T-helper 17 cell (primary cell): ENCODE data around the gene SKOR2. TPM values are rescaled to one million over a fixed set of nuclear protein-coding genes. Genes with fewer than 3 reads are reported as not detected.

Source experiments
- ATAC-seq: fragments of 150-1000 bp; cut with Tn5 transposase; 2 replicates; pipeline ENCODE4 v1.10.0; 2021; ENCODE audit warnings: mild to moderate bottlenecking, moderate library complexity
- DNase-seq, 3 donors: peaks; one replicate each; pipeline versions ENCODE4 v3.0.0 to v3.0.0-alpha.2; 2020 to 2021
- H3K9me3 ChIP-seq: one replicate; pipeline ENCODE4 v1.7.0; 2013; ENCODE audit warnings: low read length, mild to moderate bottlenecking; ENCODE audit not compliant: control insufficient read depth, poor library complexity, severe bottlenecking
- H3K27ac Mint-ChIP-seq: one replicate; pipeline ENCODE4 v1.8.0; 2022; ENCODE audit warnings: mild to moderate bottlenecking, moderate library complexity, mixed read lengths
- H3K27me3 Mint-ChIP-seq: one replicate; pipeline ENCODE4 v1.8.0; 2022; ENCODE audit warnings: mixed read lengths
- H3K36me3 Mint-ChIP-seq: one replicate; pipeline ENCODE4 v1.8.0; 2022; ENCODE audit warnings: low read depth, mixed read lengths
- H3K4me1 Mint-ChIP-seq: one replicate; pipeline ENCODE4 v1.8.0; 2022; ENCODE audit warnings: mild to moderate bottlenecking, mixed read lengths
- H3K4me3 Mint-ChIP-seq: one replicate; pipeline ENCODE4 v1.8.0; 2022; ENCODE audit warnings: mild to moderate bottlenecking, moderate library complexity, mixed read lengths
- total RNA-seq, 4 donors: library from RNA in 2 of 4; stranded (reverse) in 2 of 4; gene quantifications; one replicate each; pipeline ENCODE4 v1.2.3 and lab custom pipeline; 2022 to 2026

The SKOR2 gene
- total RNA-seq, 2 donors from 2014 or later, result not detected

DNA sequence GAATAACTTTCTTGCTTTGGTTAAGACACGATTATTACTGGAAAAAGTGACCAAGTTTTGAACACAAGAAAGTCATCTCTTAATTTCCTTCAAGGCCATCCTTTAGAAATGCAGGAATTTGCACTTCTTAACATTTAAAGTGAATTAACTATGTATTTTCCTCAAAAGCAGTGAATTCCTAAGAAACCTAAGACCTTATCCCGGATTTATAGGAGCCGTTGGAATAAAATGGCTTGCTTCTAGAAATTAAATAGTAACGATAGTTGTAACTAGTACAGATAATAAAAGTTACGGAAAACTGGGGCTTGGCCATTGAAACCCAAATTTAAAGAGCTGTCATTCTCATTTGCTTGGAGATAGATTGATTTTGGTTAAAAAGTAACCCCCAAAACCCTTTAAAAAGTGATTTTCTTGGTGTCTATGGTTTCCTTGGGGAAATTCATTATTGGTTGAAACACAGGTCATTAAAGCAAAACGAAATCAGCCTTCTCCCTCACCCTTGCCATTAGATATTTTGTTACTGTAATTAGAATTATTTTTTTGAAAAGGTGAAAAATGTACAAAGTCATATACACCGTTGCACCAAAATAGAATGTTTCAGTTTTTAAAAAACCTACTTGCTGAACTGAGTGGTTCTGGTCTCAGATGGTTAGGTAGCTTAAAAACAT lies 2.0 kb downstream of the SKOR2 start:
- H3K9me3 ChIP-seq, result no peaks in the 10 kb centered on the region
- DNase-seq (no peak), ATAC-seq (no peak)
- Mint-ChIP-seq H3K27ac (no peak overlapping the region), H3K4me3 (no peak overlapping the region), H3K4me1 (peaks cover 2% of the 10 kb centered on the region), H3K27me3 (peaks cover 74% of the 10 kb centered on the region), H3K36me3 (no peaks in the 10 kb centered on the region)

DNA sequence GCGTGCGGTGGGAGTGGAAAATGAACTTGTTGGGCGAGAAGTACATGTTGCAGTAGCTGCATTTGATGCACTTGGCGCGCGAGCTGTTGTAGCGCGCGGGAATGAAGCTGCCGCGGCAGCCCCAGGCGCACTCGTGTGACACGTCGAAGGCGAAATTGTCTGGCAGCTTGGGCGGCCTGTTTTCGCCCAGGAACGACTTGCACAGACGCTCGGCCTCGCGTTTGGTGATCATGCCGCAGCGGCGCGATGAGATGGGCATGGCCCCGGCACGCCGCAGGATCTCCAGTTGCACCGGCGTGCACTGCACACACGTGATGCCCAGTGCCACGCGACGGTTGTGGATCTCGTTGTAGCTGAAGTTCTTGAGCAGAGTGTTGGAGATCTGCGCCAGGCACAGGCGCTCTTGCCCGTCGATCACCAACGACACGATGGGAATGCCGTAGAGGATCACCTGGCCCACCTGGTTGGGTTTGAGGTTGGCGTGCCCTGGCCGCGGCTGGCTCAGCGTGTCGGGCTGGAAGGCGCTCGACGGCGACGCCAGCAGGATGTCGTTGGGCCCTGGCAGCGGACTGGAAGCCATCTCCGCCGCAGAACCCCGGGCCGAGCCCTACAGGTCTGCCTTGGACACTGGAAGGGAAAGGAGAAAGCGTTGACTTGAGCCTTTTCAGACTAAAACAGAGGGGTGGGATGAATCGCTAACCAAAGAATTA lies 2.7 kb downstream of the SKOR2 start:
- H3K4me3 Mint-ChIP-seq, result no peak overlapping the region
- H3K9me3 ChIP-seq, result no peaks in the 10 kb centered on the region
- no peak overlapping the region for H3K27ac Mint-ChIP-seq
- DNase-seq (no peak), ATAC-seq (no peak)
- no peaks in the 10 kb centered on the region for H3K36me3 Mint-ChIP-seq
- H3K4me1 Mint-ChIP-seq, result peaks cover 2% of the 10 kb centered on the region
- peaks cover 72% of the 10 kb centered on the region for H3K27me3 Mint-ChIP-seq

DNA sequence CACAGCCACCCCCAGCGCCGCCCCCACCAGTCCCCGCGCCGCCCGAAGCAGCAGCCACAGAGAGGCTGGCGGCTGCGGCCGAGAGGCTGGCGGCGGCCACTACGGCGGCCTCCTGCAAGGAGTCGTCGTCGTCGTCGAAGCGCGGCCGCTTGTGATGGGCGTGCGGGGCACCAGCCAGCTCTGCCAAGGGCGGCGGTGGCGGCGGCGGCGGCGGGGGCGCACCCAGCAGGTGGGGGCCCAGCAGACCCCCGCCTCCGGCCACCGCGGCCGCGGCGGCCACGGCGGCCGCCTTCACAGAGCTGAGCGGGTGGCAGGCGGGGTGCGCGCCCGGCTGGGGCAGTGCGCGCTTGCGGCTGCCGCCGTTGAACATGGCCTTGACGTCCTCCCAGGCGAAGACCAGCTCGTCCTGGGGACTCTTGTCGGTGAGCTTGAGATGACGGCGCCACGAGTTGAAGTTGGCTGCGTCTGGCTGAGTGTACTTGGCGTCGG lies 3.3 kb downstream of the SKOR2 start:
- H3K4me3 Mint-ChIP-seq, result no peak overlapping the region
- DNase-seq, result no peak
- H3K9me3 ChIP-seq, result no peaks in the 10 kb centered on the region
- no peak overlapping the region for H3K27ac Mint-ChIP-seq
- ATAC-seq, result no peak
- H3K27me3 Mint-ChIP-seq, result peaks cover 71% of the 10 kb centered on the region
- H3K36me3 Mint-ChIP-seq, result no peaks in the 10 kb centered on the region
- peaks cover 2% of the 10 kb centered on the region for H3K4me1 Mint-ChIP-seq

- Mint-ChIP-seq H3K4me1 (peaks cover 2% of the 10 kb centered on the region), H3K27ac (no peak overlapping the region), H3K27me3 (peaks cover 71% of the 10 kb centered on the region)
These were observed 3.9 kb downstream of the SKOR2 start for GRCh38 chr18:47247416-47248114.

GRCh38 chr18:47247036-47247415 lies 4.4 kb downstream of the SKOR2 start:
- no peaks in the 10 kb centered on the region for H3K36me3 Mint-ChIP-seq
- H3K9me3 ChIP-seq, result no peaks in the 10 kb centered on the region
- H3K4me3 Mint-ChIP-seq, result no peak overlapping the region
- ATAC-seq (no peak), DNase-seq (no peak)
- no peak overlapping the region for H3K27ac Mint-ChIP-seq
- peaks cover 2% of the 10 kb centered on the region for H3K4me1 Mint-ChIP-seq
- H3K27me3 Mint-ChIP-seq, result peaks cover 67% of the 10 kb centered on the region

More at GRCh38 chr18:47247416-47248114, 3.9 kb downstream of the SKOR2 start:
- ATAC-seq (no peak), DNase-seq (no peak)
- H3K9me3 ChIP-seq, result no peaks in the 10 kb centered on the region
- H3K4me3 Mint-ChIP-seq, result no peak overlapping the region
- no peaks in the 10 kb centered on the region for H3K36me3 Mint-ChIP-seq

- ATAC-seq (no peak), DNase-seq (no peak)
- no peaks in the 10 kb centered on the region for H3K9me3 ChIP-seq
- no peaks in the 10 kb centered on the region for H3K36me3 Mint-ChIP-seq
- peaks cover 67% of the 10 kb centered on the region for H3K27me3 Mint-ChIP-seq
- no peak overlapping the region for H3K27ac Mint-ChIP-seq
- no peak overlapping the region for H3K4me3 Mint-ChIP-seq
- peaks cover 2% of the 10 kb centered on the region for H3K4me1 Mint-ChIP-seq
These were observed 5.2 kb downstream of the SKOR2 start for GRCh38 chr18:47246027-47246971.

GRCh38 chr18:47244086-47244485 lies 7.4 kb downstream of the SKOR2 start:
- H3K27me3 Mint-ChIP-seq, result peaks cover 57% of the 10 kb centered on the region
- no peaks in the 10 kb centered on the region for H3K4me1 Mint-ChIP-seq
- DNase-seq (no peak), ATAC-seq (no peak)
- H3K36me3 Mint-ChIP-seq, result no peaks in the 10 kb centered on the region
- H3K4me3 Mint-ChIP-seq, result no peak overlapping the region
- no peaks in the 10 kb centered on the region for H3K9me3 ChIP-seq
- no peak overlapping the region for H3K27ac Mint-ChIP-seq

DNA sequence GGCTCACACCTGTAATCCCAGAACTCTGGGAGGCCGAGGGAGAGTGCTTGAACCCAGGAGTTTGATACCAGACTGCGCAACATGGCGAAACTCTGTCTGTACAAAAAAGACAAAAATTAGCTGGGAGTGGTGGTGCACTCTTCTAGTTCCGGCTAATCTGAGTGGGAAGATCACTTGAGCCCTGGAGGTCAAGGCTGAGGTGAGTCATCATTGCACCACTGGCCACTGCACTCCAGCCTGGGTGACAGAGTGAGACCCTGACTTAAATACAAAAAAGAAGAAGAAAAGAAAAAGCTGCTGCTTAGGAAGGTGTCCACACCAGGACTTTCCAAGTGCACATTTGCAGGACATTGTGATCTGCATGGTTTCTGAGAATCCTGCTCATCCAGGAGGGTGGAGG lies 16.4 kb downstream of the SKOR2 start:
- no peak for DNase-seq
- no peaks in the 10 kb centered on the region for H3K9me3 ChIP-seq
- Mint-ChIP-seq H3K27ac (no peak overlapping the region), H3K4me3 (no peak overlapping the region), H3K4me1 (no peaks in the 10 kb centered on the region), H3K27me3 (peaks cover 66% of the 10 kb centered on the region), H3K36me3 (no peaks in the 10 kb centered on the region)
- no peak for ATAC-seq

- ATAC-seq, result no peak
- Mint-ChIP-seq H3K4me3 (no peak overlapping the region), H3K27ac (peak overlapping the region; percentile 65), H3K4me1 (no peaks in the 10 kb centered on the region), H3K27me3 (peaks cover 69% of the 10 kb centered on the region), H3K36me3 (peaks cover 7% of the 10 kb centered on the region)
- no peaks in the 10 kb centered on the region for H3K9me3 ChIP-seq
- no peak for DNase-seq
These were observed 24.8 kb downstream of the SKOR2 start for GRCh38 chr18:47226660-47227059.

DNA sequence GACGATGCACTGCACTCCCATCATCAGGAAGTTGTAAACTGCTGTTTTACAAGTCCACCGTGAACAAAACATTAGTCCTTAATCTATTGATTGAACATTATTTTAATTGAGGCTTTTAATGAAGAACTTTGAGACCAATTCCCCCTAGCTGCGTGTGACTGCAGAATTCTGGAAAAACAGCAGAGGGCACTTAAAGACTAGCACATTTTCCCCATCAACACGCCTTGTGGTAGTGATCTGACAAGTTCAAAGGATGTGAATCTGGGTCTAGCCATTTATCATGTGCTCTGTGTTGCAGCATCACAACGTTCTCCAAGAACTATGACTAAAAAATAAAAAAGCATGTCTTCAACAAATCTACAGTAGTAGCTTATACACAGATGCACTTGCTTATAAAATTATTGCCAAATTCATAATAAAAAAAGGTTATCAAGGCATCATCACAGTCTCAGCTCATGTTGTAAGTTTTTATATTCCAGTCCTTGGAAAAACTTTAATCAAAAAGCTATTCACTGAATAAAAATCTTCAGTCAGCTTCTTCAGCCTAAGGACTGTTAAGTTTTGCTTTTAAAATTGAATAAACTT lies 35.8 kb downstream of the SKOR2 start:
- no peaks in the 10 kb centered on the region for H3K36me3 Mint-ChIP-seq
- DNase-seq (no peak), ATAC-seq (peak; percentile 44)
- peaks cover 4% of the 10 kb centered on the region for H3K4me1 Mint-ChIP-seq
- H3K9me3 ChIP-seq, result peaks cover 3% of the 10 kb centered on the region
- no peak overlapping the region for H3K27ac Mint-ChIP-seq
- peaks cover 75% of the 10 kb centered on the region for H3K27me3 Mint-ChIP-seq
- no peak overlapping the region for H3K4me3 Mint-ChIP-seq

DNA sequence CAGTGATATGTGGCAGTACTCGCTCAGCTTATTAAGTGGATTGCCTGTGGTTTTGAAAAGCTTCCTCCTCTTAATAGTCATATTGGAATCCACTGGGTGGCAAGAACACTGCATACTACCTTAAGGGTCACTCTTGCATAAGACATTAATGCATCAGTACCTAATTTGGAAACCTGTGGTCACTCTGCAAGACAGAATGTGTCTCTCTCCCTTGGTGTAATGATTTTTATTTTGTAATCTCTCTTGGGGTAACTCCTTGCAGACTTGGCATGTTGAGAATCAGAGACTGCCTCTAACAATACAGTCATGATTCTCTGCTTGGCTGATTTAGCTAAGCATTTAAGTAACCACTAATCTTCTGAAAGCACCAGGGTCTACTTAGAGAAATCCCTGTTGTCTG lies 42.3 kb downstream of the SKOR2 start:
- Mint-ChIP-seq H3K4me1 (no peaks in the 10 kb centered on the region), H3K4me3 (no peak overlapping the region), H3K36me3 (no peaks in the 10 kb centered on the region), H3K27me3 (peaks cover 82% of the 10 kb centered on the region), H3K27ac (no peak overlapping the region)
- DNase-seq (no peak), ATAC-seq (no peak)
- H3K9me3 ChIP-seq, result peaks cover 3% of the 10 kb centered on the region

DNA sequence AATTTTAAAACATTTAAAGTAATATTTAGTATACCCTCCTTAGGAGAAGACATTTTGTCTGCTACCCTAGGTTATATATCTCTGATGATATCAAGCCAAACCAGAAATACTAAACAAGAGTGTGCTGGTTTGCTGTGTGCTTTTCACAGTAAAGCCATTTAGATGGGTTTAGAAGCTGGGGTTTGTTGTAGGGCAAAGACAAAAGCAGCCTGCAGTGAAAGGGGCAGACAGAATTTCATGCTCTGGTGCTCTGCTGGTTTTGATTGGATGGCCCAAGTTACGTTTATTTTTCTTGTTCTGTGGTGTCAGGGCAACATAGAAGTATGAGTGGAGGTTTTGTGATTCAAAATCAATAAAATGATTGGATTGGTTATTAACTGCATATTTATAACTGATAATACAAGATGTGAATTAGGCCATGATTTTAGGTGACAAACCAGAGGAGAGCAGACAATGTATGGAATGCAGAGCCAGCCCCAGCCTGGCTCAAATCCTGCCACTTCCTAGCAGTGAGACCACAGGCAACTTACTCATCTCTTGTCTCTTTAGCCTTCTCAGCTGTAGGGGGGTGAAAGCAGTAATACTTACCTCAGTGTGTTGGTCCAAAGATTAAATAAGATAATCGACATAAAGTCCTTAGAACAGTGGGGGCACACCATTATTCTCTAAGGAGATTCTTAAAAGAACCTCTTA lies 44.4 kb downstream of the SKOR2 start:
- H3K9me3 ChIP-seq, result no peaks in the 10 kb centered on the region
- no peaks in the 10 kb centered on the region for H3K4me1 Mint-ChIP-seq
- no peaks in the 10 kb centered on the region for H3K36me3 Mint-ChIP-seq
- H3K27me3 Mint-ChIP-seq, result peaks cover 65% of the 10 kb centered on the region
- H3K27ac Mint-ChIP-seq, result no peak overlapping the region
- no peak for ATAC-seq
- H3K4me3 Mint-ChIP-seq, result no peak overlapping the region
- no peak for DNase-seq
